ENCODE measurements around the gene MMRN2.

- TF ChIP-seq POLR2A (IDR thresholded peaks at IDR 0.05) (no peak), CTCF (IDR thresholded peaks at IDR 0.05) (no peak)
Observed at GRCh38 chr10:86979296-86979818, 21.9 kb upstream of the MMRN2 start.
